IMR-90 (cell line): Measurements from ENCODE around the gene SLC24A3. TPM values are rescaled to one million over a fixed set of nuclear protein-coding genes. Genes with fewer than 3 reads are reported as not detected.

Source experiments
- ATAC-seq: fragments of 200-7000 bp; cut with Tn5 transposase; 2 replicates; pipeline ENCODE4 v1.9.1; 2020; ENCODE audit warnings: low read depth, mild to moderate bottlenecking, moderate library complexity
- BruUV-seq: library from RNA; stranded (reverse); fragments of 400-500 nt; replicated peaks from 2 replicates; lab custom pipeline; 2021; lab: Mats Ljungman, UMichigan
- CTCF ChIA-PET: fragments of 300-600 bp; formaldehyde crosslinking; extraction: SDS; loops from one replicate; lab custom pipeline; 2021; ENCODE audit warnings: antibody characterized with exemption; lab: Yijun Ruan, JAX
- POLR2A ChIA-PET: fragments of 300-600 bp; sonication (Branson Sonifier 250); formaldehyde crosslinking; loops from one replicate; lab custom pipeline; 2022; ENCODE audit warnings: antibody characterized with exemption; ENCODE audit not compliant: unreplicated experiment; lab: Charles Lee
- DNase-seq: peaks from one replicate; pipeline ENCODE4 v3.0.0; 2013
- H2AFZ ChIP-seq: replicated peaks from 2 replicates; pipeline ENCODE3; 2013; ENCODE audit warnings: low read length, mild to moderate bottlenecking; ENCODE audit not compliant: poor library complexity
- H2AK5ac ChIP-seq: 2 replicates; pipeline ENCODE4 v1.6.1; 2013; ENCODE audit warnings: low read depth, low read length, inconsistent platforms
- H2AK9ac ChIP-seq: replicated peaks from 2 replicates; pipeline ENCODE3; 2013; ENCODE audit warnings: mild to moderate bottlenecking, low read depth, low read length, moderate library complexity; ENCODE audit not compliant: poor library complexity
- H2BK120ac ChIP-seq: 2 replicates; pipeline ENCODE4 v1.6.1; 2013; ENCODE audit warnings: low read depth, low read length, inconsistent platforms
- H2BK15ac ChIP-seq: 3 replicates; pipeline ENCODE4 v1.6.1; 2013; ENCODE audit warnings: low read depth, low read length, inconsistent platforms
- H2BK20ac ChIP-seq: 2 replicates; pipeline ENCODE4 v1.6.1; 2013; ENCODE audit warnings: low read depth, mild to moderate bottlenecking, inconsistent platforms, low read length, moderate library complexity
- H2BK5ac ChIP-seq: 2 replicates; pipeline ENCODE4 v1.6.1; 2013; ENCODE audit warnings: mild to moderate bottlenecking, low read depth, low read length, inconsistent platforms; ENCODE audit not compliant: poor library complexity, severe bottlenecking
- H3K14ac ChIP-seq: replicated peaks from 2 replicates; pipeline ENCODE4 v1.6.1; 2013; ENCODE audit warnings: low read depth, low read length, inconsistent platforms
- H3K18ac ChIP-seq: 2 replicates; pipeline ENCODE4 v1.6.1; 2013; ENCODE audit warnings: low read depth, low read length, control low read depth
- H3K23ac ChIP-seq: 2 replicates; pipeline ENCODE4 v1.6.1; 2013; ENCODE audit warnings: low read depth, low read length, inconsistent platforms
- H3K27ac ChIP-seq: 2 replicates; pipeline ENCODE4 v1.5.1; 2013; ENCODE audit warnings: mild to moderate bottlenecking, control low read depth, low read length; ENCODE audit not compliant: insufficient read depth
- H3K27me3 ChIP-seq: 2 replicates; pipeline ENCODE4 v1.6.1; 2013; ENCODE audit warnings: low read length; ENCODE audit not compliant: control insufficient read depth, insufficient read depth
- H3K36me3 ChIP-seq: 2 replicates; pipeline ENCODE4 v1.6.1; 2013; ENCODE audit warnings: low read length, mixed read lengths; ENCODE audit not compliant: control insufficient read depth, insufficient read depth
- H3K4ac ChIP-seq: 2 replicates; pipeline ENCODE4 v1.6.1; 2013; ENCODE audit warnings: low read depth, low read length, inconsistent platforms
- H3K4me1 ChIP-seq: 2 replicates; pipeline ENCODE4 v1.6.1; 2013; ENCODE audit warnings: low read length, mixed read lengths; ENCODE audit not compliant: control insufficient read depth, insufficient read depth
- H3K4me2 ChIP-seq: 2 replicates; pipeline ENCODE4 v1.6.1; 2013; ENCODE audit warnings: low read depth, mild to moderate bottlenecking, control low read depth, low read length, moderate library complexity
- H3K4me3 ChIP-seq: 2 replicates; pipeline ENCODE4 v1.5.1; 2013; ENCODE audit warnings: low read depth, mild to moderate bottlenecking, control low read depth, low read length, moderate library complexity; ENCODE audit not compliant: insufficient read depth
- H3K56ac ChIP-seq: 2 replicates; pipeline ENCODE4 v1.6.1; 2013; ENCODE audit warnings: low read length, inconsistent platforms; ENCODE audit not compliant: insufficient read depth; ENCODE audit errors: extremely low read depth
- H3K79me1 ChIP-seq, 2 experiments: 2 replicates each; pipeline ENCODE4 v1.6.1; 2013; ENCODE audit warnings: low read length in 2 of 2, inconsistent platforms in 1 of 2, low read depth in 1 of 2
- H3K9ac ChIP-seq: 2 replicates; pipeline ENCODE4 v1.6.1; 2013; ENCODE audit warnings: low read depth, low read length, control low read depth
- H3K9me1 ChIP-seq: 2 replicates; pipeline ENCODE4 v1.6.1; 2013; ENCODE audit warnings: low read length, inconsistent platforms; ENCODE audit not compliant: insufficient read depth
- H3K9me3 ChIP-seq: 2 replicates; pipeline ENCODE4 v1.6.1; 2013; ENCODE audit warnings: low read length; ENCODE audit not compliant: control insufficient read depth, insufficient read depth
- H4K20me1 ChIP-seq: 2 replicates; pipeline ENCODE4 v1.6.1; 2013; ENCODE audit warnings: low read length, inconsistent platforms; ENCODE audit not compliant: insufficient read depth
- H4K5ac ChIP-seq: 2 replicates; pipeline ENCODE4 v1.6.1; 2013; ENCODE audit warnings: mild to moderate bottlenecking, low read depth, low read length, control low read depth
- H4K8ac ChIP-seq, 2 experiments: 2 replicates each; pipeline ENCODE4 v1.6.1; 2013; ENCODE audit warnings: low read depth in 2 of 2, low read length in 2 of 2, control low read depth in 1 of 2, inconsistent platforms in 1 of 2
- H4K91ac ChIP-seq: 2 replicates; pipeline ENCODE4 v1.6.1; 2013; ENCODE audit warnings: low read depth, low read length, inconsistent platforms; ENCODE audit not compliant: insufficient read depth
- NFE2L2 ChIP-seq: fragments of 150-350 bp; IDR thresholded peaks from 2 replicates; pipeline ENCODE4 v1.6.1; 2016; ENCODE audit warnings: low read depth, mild to moderate bottlenecking, low read length
- WGBS, 2 experiments: methylation state at CpG; one replicate each; pipeline versions ENCODE4 v1.1.5 to v1.1.7; 2013; ENCODE audit warnings: missing lambda C conversion rate in 2 of 2; ENCODE audit not compliant: insufficient read length in 1 of 2; ENCODE audit errors: extremely low coverage in 2 of 2; 5-methylcytosine and 5-hydroxymethylcytosine counted together
- dilution Hi-C: fragments of 300-500 bp; cut with HindIII; formaldehyde crosslinking; loops from one replicate; pipeline ENCODE4 v1.14.3; 2018; ENCODE audit warnings: low sequenced_read_pairs; ENCODE audit not compliant: unreplicated experiment
- in situ Hi-C: fragments of 300-500 bp; cut with MboI; formaldehyde crosslinking; loops from 3 replicates; pipeline ENCODE4 v1.14.3; 2019; ENCODE audit warnings: low sequenced_read_pairs, inconsistent platforms, mixed read lengths
- intact Hi-C: fragments of 100-400 bp; cut with micrococcal nuclease; formaldehyde crosslinking; loops from 2 replicates; pipeline ENCODE4 v1.10.0; 2022
- polyA plus RNA-seq, 3 experiments: library from polyadenylated mRNA; depleted of rRNA; stranded (reverse); fragments of >200 nt; gene quantifications; 2 replicates each; pipeline ENCODE4 v1.2.3, GENCODE V29; 2012; ENCODE audit warnings: low replicate concordance in 1 of 3
- total RNA-seq: library from RNA; depleted of rRNA; stranded (reverse); fragments of >200 nt; gene quantifications from 2 replicates; pipeline ENCODE4 v1.2.3, GENCODE V29; 2012

The SLC24A3 gene
- total and polyA plus RNA-seq, 2 of the 4 experiments (the other 2 are of a cell fraction), result not detected

GRCh38 chr20:19264191-19264590 is 51.7 kb downstream of the SLC24A3 start:
- H3K4ac ChIP-seq, result no peak overlapping the region
- dilution Hi-C loops, result no loop called here

More at GRCh38 chr20:19264191-19264590, 51.7 kb downstream of the SLC24A3 start:
- H2BK20ac ChIP-seq, result no peak overlapping the region
- H3K27ac ChIP-seq, result no peak overlapping the region
- DNase-seq, result no peak
- H4K91ac ChIP-seq, result no peak overlapping the region
- WGBS, 2 experiments, result 26% methylated on average over 2 of the region's 7 CpGs; no CpG with 5 or more reads in 1 of the 2 experiments
- no peak overlapping the region for H3K4me2 ChIP-seq
- H3K56ac ChIP-seq, result no peak overlapping the region
- H2AK5ac ChIP-seq, result no peak overlapping the region
- H4K5ac ChIP-seq, result no peak overlapping the region
- no peak overlapping the region for H2BK15ac ChIP-seq
- H2BK5ac ChIP-seq, result no peak overlapping the region
- no peak overlapping the region for H3K4me3 ChIP-seq
- no peaks in the 10 kb centered on the region for H3K27me3 ChIP-seq
- no peaks in the 10 kb centered on the region for H3K9me1 ChIP-seq
- H2AK9ac ChIP-seq, result no peak overlapping the region
- H4K20me1 ChIP-seq, result no peaks in the 10 kb centered on the region
- H4K8ac ChIP-seq, result no peak overlapping the region
- no TSS peak for BruUV-seq
- H2BK120ac ChIP-seq, result no peak overlapping the region
- in situ Hi-C loops, result no loop called here
- CTCF ChIA-PET, result interaction anchor here (0.7 kb wide), 1 partner anchor 10 kb away, joined by 3 read pairs; no protein-coding TSS in a partner anchor
- H3K23ac ChIP-seq, result no peak overlapping the region
- H3K4me1 ChIP-seq, result no peaks in the 10 kb centered on the region
- intact Hi-C loops, result no loop called here
- H3K36me3 ChIP-seq, result no peaks in the 10 kb centered on the region
- no peak overlapping the region for H3K9ac ChIP-seq
- H3K79me1 ChIP-seq, result no peaks in the 10 kb centered on the region
- H3K9me3 ChIP-seq, result peaks cover 4% of the 10 kb centered on the region; the same call in 1 of the 2 replicates
- no peak overlapping the region for H2AFZ ChIP-seq
- no peak for ATAC-seq
- H3K14ac ChIP-seq, result no peak overlapping the region
- H3K18ac ChIP-seq, result no peak overlapping the region
- POLR2A ChIA-PET, result no interaction called here
- no peak for TF ChIP-seq NFE2L2
